SK-N-SH treated with all-trans-retinoic acid at 6 μM for 48 hours (cell line): ENCODE results near the gene ZMIZ1.

Experiments used
- ATAC-seq: fragments of 200-7000 bp; cut with Tn5 transposase; 3 replicates; pipeline ENCODE4 v1.9.1; 2020; ENCODE audit warnings: mild to moderate bottlenecking, moderate library complexity
- ARNTL ChIP-seq: fragments of 450-650 bp; formaldehyde crosslinking; IDR thresholded peaks from 2 replicates; pipeline ENCODE4 v1.5.0; 2020; ENCODE audit warnings: low read depth, mild to moderate bottlenecking, moderate library complexity, borderline replicate concordance
- BACH2 ChIP-seq: fragments of 250-450 bp; sonication (Bioruptor Pico); IDR thresholded peaks from 2 replicates; pipeline ENCODE4 v1.9.0; 2021; ENCODE audit warnings: mild to moderate bottlenecking, borderline replicate concordance
- CSDC2 ChIP-seq: fragments of 250-450 bp; sonication (Bioruptor Pico); IDR thresholded peaks from 2 replicates; pipeline ENCODE4 v1.5.0; 2020; ENCODE audit warnings: mild to moderate bottlenecking, moderate library complexity
- ESRRG ChIP-seq: fragments of 250-450 bp; sonication (Bioruptor Pico); IDR thresholded peaks from 2 replicates; pipeline ENCODE4 v1.6.1; 2021; ENCODE audit warnings: mild to moderate bottlenecking
- GLIS3 ChIP-seq: fragments of 250-450 bp; sonication (Bioruptor Pico); IDR thresholded peaks from 2 replicates; pipeline ENCODE4 v1.5.0; 2020; ENCODE audit warnings: mild to moderate bottlenecking, moderate library complexity
- ISL1 ChIP-seq: fragments of 250-450 bp; sonication (Bioruptor Pico); IDR thresholded peaks from 2 replicates; pipeline ENCODE4 v2.1.2; 2022; ENCODE audit warnings: mild to moderate bottlenecking, moderate library complexity
- OSR1 ChIP-seq: fragments of 250-450 bp; sonication (Bioruptor Pico); IDR thresholded peaks from 2 replicates; pipeline ENCODE4 v1.8.0; 2022; ENCODE audit warnings: moderate library complexity, mild to moderate bottlenecking, inconsistent platforms
- POU6F1 ChIP-seq: fragments of 250-450 bp; sonication (Bioruptor Pico); IDR thresholded peaks from 2 replicates; pipeline ENCODE4 v1.8.0; 2021; ENCODE audit warnings: low read depth, mild to moderate bottlenecking, moderate library complexity, borderline replicate concordance
- PPARA ChIP-seq: fragments of 250-450 bp; sonication (Bioruptor Pico); IDR thresholded peaks from 2 replicates; pipeline ENCODE4 v1.5.0; 2020; ENCODE audit warnings: mild to moderate bottlenecking, borderline replicate concordance
- TCF4 ChIP-seq: fragments of 250-450 bp; sonication (Bioruptor Pico); IDR thresholded peaks from 2 replicates; pipeline ENCODE4 v1.8.0; 2021; ENCODE audit warnings: mild to moderate bottlenecking, moderate library complexity, borderline replicate concordance
- TOX ChIP-seq: fragments of 250-450 bp; sonication (Bioruptor Pico); IDR thresholded peaks from 2 replicates; pipeline ENCODE4 v1.8.0; 2021; ENCODE audit warnings: mild to moderate bottlenecking, moderate library complexity, borderline replicate concordance
- ZC3H10 ChIP-seq: fragments of 250-450 bp; sonication (Bioruptor Pico); IDR thresholded peaks from 2 replicates; pipeline ENCODE4 v1.5.1; 2021; ENCODE audit warnings: mild to moderate bottlenecking, moderate library complexity
- ZFP3 ChIP-seq: fragments of 250-450 bp; sonication (Bioruptor Pico); IDR thresholded peaks from 2 replicates; pipeline ENCODE4 v1.5.0; 2020; ENCODE audit warnings: mild to moderate bottlenecking, moderate library complexity
- ZFP30 ChIP-seq: fragments of 450-650 bp; formaldehyde crosslinking; IDR thresholded peaks from 2 replicates; pipeline ENCODE4 v1.5.0; 2022; ENCODE audit warnings: mild to moderate bottlenecking, moderate library complexity
- ZNF565 ChIP-seq: fragments of 450-650 bp; formaldehyde crosslinking; conservative IDR thresholded peaks from 2 replicates; pipeline ENCODE4 v1.5.0; 2020; ENCODE audit warnings: low read depth, mild to moderate bottlenecking, moderate library complexity
- ZNF70 ChIP-seq: fragments of 450-650 bp; formaldehyde crosslinking; IDR thresholded peaks from 2 replicates; pipeline ENCODE4 v1.5.0; 2020; ENCODE audit warnings: mild to moderate bottlenecking, moderate library complexity
- ZNF8 ChIP-seq: fragments of 450-650 bp; formaldehyde crosslinking; IDR thresholded peaks from 2 replicates; pipeline ENCODE4 v1.5.0; 2020; ENCODE audit warnings: mild to moderate bottlenecking, moderate library complexity
- TF ChIP-seq, protein P1 (sequence below): fragments of 250-450 bp; sonication (Bioruptor Pico); IDR thresholded peaks from 2 replicates; pipeline ENCODE4 v1.5.0; 2020; ENCODE audit warnings: mild to moderate bottlenecking, moderate library complexity
- TF ChIP-seq, protein P2 (sequence below): fragments of 250-450 bp; sonication (Bioruptor Pico); IDR thresholded peaks from 2 replicates; pipeline ENCODE4 v1.5.1; 2020; ENCODE audit warnings: low read depth, mild to moderate bottlenecking, moderate library complexity
- TF ChIP-seq, protein P3 (sequence below): fragments of 250-450 bp; sonication (Bioruptor Pico); IDR thresholded peaks from 2 replicates; pipeline ENCODE4 v1.8.0; 2020; ENCODE audit warnings: mild to moderate bottlenecking, moderate library complexity, borderline replicate concordance
- TF ChIP-seq, protein P4 (sequence below): fragments of 250-450 bp; sonication (Bioruptor Pico); IDR thresholded peaks from 2 replicates; pipeline ENCODE4 v1.5.1; 2021; ENCODE audit warnings: mild to moderate bottlenecking, moderate library complexity

Gene ZMIZ1

DNA sequence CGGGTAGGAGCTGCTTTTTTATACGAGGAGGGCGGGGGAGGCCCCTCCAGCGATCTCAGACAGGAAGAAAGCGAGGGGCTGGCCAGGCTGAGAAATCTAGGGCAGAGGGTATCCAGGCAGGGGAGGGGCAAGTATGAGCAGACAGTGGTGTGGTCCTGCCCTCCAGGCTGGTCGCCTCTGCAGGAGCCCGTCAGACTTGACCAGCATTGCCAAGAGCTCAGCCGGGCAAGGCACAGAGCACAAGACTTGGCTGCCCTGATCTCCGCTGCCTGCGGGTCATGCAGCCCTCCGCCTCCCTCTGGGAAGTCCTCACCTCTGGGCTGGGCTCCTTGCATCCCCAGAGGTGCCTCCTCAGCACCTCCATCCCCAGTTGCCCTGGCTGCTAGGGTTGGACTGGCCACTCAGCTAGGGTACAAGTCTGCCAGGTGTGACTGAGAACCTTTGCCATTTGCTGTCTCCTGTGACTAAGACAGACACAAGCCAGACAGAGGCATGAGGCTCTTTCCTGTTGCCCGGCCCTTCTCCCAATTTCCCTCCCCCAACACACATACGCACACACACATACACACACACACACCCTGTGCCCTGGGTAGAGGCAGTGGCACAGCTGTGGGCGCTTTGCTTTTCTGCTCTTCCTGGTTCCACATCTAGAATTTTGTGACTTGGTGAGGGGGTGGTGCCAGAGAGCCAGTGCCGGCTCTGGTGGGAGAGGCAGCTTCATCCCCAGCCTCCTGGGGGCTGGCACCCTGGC lies 219.4 kb downstream of the ZMIZ1 start:
- no peak for TF ChIP-seq ZFP3
- TF ChIP-seq, protein P1, sequence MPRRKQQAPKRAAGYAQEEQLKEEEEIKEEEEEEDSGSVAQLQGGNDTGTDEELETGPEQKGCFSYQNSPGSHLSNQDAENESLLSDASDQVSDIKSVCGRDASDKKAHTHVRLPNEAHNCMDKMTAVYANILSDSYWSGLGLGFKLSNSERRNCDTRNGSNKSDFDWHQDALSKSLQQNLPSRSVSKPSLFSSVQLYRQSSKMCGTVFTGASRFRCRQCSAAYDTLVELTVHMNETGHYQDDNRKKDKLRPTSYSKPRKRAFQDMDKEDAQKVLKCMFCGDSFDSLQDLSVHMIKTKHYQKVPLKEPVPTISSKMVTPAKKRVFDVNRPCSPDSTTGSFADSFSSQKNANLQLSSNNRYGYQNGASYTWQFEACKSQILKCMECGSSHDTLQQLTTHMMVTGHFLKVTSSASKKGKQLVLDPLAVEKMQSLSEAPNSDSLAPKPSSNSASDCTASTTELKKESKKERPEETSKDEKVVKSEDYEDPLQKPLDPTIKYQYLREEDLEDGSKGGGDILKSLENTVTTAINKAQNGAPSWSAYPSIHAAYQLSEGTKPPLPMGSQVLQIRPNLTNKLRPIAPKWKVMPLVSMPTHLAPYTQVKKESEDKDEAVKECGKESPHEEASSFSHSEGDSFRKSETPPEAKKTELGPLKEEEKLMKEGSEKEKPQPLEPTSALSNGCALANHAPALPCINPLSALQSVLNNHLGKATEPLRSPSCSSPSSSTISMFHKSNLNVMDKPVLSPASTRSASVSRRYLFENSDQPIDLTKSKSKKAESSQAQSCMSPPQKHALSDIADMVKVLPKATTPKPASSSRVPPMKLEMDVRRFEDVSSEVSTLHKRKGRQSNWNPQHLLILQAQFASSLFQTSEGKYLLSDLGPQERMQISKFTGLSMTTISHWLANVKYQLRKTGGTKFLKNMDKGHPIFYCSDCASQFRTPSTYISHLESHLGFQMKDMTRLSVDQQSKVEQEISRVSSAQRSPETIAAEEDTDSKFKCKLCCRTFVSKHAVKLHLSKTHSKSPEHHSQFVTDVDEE (CRISPR knock-in tag), result no peak
- TF ChIP-seq ZNF565 (CRISPR knock-in tag), result no peak
- no peak for TF ChIP-seq ZC3H10 (CRISPR knock-in tag)
- no peak for TF ChIP-seq POU6F1 (CRISPR knock-in tag)
- TF ChIP-seq BACH2 (CRISPR knock-in tag), result no peak
- no peak for TF ChIP-seq PPARA (CRISPR knock-in tag)
- TF ChIP-seq, protein P2, sequence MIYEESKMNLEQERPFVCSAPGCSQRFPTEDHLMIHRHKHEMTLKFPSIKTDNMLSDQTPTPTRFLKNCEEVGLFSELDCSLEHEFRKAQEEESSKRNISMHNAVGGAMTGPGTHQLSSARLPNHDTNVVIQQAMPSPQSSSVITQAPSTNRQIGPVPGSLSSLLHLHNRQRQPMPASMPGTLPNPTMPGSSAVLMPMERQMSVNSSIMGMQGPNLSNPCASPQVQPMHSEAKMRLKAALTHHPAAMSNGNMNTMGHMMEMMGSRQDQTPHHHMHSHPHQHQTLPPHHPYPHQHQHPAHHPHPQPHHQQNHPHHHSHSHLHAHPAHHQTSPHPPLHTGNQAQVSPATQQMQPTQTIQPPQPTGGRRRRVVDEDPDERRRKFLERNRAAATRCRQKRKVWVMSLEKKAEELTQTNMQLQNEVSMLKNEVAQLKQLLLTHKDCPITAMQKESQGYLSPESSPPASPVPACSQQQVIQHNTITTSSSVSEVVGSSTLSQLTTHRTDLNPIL (CRISPR knock-in tag), result no peak
- no peak; the same call in 2 of the 3 replicates for ATAC-seq

GRCh38 chr10:79289801-79290200 lies 221.0 kb downstream of the ZMIZ1 start:
- TF ChIP-seq ZC3H10 (CRISPR knock-in tag) (no peak), ZNF70 (CRISPR knock-in tag) (no peak), ARNTL (CRISPR knock-in tag) (no peak), GLIS3 (no peak), ZFP30 (CRISPR knock-in tag) (no peak), ISL1 (no peak), TOX (CRISPR knock-in tag) (no peak), OSR1 (CRISPR knock-in tag) (no peak), TCF4 (CRISPR knock-in tag) (no peak), CSDC2 (CRISPR knock-in tag) (no peak), ESRRG (CRISPR knock-in tag) (no peak), BACH2 (CRISPR knock-in tag) (no peak), ZNF565 (CRISPR knock-in tag) (no peak), ZNF8 (CRISPR knock-in tag) (no peak)
- TF ChIP-seq, protein P3, sequence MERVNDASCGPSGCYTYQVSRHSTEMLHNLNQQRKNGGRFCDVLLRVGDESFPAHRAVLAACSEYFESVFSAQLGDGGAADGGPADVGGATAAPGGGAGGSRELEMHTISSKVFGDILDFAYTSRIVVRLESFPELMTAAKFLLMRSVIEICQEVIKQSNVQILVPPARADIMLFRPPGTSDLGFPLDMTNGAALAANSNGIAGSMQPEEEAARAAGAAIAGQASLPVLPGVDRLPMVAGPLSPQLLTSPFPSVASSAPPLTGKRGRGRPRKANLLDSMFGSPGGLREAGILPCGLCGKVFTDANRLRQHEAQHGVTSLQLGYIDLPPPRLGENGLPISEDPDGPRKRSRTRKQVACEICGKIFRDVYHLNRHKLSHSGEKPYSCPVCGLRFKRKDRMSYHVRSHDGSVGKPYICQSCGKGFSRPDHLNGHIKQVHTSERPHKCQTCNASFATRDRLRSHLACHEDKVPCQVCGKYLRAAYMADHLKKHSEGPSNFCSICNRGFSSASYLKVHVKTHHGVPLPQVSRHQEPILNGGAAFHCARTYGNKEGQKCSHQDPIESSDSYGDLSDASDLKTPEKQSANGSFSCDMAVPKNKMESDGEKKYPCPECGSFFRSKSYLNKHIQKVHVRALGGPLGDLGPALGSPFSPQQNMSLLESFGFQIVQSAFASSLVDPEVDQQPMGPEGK (CRISPR knock-in tag), result no peak
- TF ChIP-seq, protein P2 (CRISPR knock-in tag), result no peak
- TF ChIP-seq, protein P4, sequence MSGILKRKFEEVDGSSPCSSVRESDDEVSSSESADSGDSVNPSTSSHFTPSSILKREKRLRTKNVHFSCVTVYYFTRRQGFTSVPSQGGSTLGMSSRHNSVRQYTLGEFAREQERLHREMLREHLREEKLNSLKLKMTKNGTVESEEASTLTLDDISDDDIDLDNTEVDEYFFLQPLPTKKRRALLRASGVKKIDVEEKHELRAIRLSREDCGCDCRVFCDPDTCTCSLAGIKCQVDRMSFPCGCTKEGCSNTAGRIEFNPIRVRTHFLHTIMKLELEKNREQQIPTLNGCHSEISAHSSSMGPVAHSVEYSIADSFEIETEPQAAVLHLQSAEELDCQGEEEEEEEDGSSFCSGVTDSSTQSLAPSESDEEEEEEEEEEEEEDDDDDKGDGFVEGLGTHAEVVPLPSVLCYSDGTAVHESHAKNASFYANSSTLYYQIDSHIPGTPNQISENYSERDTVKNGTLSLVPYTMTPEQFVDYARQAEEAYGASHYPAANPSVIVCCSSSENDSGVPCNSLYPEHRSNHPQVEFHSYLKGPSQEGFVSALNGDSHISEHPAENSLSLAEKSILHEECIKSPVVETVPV (CRISPR knock-in tag), result no peak
- ATAC-seq, result no peak
